Measurements from ENCODE around the gene FZR1.

Gene FZR1

DNA sequence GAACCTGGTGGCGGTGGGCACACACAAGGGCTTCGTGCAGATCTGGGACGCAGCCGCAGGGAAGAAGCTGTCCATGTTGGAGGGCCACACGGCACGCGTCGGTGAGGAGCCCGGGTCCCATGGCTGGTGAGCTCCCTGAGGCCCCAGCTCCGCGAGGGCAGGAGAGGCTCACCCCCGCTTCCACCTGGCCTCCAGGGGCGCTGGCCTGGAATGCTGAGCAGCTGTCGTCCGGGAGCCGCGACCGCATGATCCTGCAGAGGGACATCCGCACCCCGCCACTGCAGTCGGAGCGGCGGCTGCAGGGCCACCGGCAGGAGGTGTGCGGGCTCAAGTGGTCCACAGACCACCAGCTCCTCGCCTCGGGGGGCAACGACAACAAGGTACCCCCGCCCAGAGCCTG lies 25.6 kb downstream of the FZR1 start:
- no peak for DNase-seq (ENCODE audit: low read depth)

DNA sequence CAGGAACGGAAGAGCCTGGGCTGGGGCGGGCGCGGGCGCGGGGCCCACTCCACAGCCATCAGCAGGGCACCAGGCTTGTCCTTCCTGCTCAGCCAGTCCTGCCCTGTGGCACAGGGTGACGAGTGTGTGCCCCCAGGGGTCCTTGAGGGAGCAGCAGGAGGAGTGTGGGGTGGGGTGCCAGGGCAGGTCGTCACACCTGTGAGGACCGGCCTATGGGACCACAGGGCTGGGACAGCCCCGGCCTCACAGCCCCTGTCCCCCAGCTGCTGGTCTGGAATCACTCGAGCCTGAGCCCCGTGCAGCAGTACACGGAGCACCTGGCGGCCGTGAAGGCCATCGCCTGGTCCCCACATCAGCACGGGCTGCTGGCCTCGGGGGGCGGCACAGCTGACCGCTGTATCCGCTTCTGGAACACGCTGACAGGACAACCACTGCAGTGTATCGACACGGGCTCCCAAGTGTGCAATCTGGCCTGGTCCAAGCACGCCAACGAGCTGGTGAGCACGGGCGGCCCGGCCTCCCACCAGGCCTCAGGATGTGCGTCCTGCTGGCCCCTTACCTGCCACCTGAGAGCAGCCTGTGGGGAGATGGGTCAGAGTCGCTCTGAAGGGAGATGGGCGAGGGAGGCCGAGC lies 26.2 kb downstream of the FZR1 start:
- DNase-seq (ENCODE audit: low read depth): no peak

DNA sequence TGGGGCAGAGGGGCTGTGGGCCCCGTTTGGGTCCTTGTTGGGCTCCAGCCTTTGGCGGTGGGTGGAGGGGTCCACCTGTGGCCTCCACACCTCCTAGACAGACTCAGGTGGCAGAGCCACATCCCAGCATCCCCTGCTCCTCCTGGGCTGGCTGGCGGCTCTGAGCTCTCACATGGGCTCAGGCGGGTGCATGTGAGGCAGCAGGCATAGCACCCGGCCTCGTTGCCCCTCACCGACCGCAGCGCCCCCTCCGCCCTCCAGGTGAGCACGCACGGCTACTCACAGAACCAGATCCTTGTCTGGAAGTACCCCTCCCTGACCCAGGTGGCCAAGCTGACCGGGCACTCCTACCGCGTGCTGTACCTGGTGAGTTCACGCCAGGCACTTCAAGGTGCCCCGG lies 26.9 kb downstream of the FZR1 start:
- no peak for DNase-seq (ENCODE audit: low read depth)

DNA sequence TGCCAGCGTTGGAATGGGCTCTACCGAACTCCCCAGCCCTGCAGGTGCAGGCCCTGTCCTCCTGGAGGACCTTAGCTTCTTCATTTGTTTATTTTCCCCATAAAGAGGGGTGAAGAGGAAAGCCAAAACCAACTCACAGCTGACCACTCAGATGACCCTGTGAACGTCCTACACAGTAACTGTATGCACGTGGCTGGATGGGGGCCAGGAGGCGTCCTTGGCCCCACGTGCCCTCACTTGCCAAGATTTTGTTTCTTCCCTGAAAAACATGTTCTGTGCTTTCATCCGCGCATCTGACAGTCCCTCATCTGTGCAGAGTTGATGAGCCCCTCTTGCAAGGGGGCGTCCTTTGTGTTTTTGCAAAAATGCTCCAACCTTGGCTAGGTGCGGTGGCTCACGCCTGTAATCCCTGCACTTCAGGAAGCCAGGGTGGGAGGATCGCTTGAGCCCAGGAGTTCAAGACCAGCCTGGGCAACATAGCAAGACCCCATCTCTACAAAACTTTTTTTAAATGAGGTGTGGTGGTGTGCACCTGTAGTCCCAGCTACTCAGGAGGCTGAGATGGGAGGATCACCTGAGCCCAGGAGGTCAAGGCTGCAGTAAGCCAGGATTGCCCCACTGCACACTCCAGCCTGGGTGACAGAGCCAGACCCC lies 27.6 kb downstream of the FZR1 start:
- DNase-seq (ENCODE audit: low read depth): no peak

DNA sequence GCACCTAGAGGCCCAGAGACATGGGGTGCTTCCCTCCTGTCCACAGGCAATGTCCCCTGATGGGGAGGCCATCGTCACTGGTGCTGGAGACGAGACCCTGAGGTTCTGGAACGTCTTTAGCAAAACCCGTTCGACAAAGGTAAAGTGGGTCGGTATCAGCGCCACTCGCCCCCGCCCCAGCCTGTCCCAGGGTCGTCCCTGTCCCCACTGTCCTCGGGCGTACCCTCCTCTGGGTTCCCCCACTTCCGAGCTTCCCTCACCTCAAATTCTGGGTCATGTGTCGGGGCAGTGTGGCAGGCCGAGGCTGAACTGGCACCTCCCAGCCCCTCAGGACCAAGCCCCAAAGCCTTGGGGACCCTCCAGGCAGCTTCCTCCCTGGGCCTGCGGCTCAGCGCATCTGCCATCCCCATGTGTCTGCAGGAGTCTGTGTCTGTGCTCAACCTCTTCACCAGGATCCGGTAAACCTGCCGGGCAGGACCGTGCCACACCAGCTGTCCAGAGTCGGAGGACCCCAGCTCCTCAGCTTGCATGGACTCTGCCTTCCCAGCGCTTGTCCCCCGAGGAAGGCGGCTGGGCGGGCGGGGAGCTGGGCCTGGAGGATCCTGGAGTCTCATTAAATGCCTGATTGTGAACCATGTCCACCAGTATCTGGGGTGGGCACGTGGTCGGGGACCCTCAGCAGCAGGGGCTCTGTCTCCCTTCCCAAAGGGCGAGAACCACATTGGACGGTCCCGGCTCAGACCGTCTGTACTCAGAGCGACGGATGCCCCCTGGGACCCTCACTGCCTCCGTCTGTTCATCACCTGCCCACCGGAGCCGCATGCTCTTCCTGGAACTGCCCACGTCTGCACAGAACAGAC lies 28.5 kb downstream of the FZR1 start:
- no peak for DNase-seq (ENCODE audit: low read depth)

DNA sequence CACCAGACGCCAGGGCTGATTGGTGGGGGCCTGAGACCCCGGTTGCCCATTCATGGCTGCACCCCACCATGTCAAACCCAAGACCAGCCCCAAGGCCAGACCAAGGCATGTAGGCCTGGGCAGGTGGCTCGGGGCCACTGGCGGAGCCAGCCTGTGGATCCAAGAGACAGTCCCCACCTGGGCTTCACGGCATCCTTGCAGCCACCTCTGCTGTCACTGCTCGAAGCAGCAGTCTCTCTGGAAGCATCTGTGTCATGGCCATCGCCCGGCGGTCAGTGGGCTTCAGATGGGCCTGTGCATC lies 29.1 kb downstream of the FZR1 start:
- no peak for DNase-seq (ENCODE audit: low read depth)

DNA sequence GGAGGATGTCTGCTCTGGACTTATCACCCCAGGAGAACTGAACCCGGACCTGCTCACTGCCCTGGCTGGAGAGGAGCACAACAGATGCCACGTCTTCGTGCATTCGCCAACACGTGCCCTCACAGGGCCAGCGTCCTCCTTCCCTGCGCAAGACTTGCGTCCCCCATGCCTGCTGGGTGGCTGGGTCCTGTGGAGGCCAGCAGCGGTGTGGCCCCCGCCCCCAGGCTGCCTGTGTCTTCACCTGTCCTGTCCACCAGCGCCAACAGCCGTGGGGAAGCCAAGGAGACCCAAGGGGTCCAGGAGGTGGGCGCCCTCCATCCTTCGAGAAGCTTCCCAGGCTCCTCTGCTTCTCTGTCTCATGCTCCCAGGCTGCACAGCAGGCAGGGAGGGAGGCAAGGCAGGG lies 29.5 kb downstream of the FZR1 start:
- DNase-seq (ENCODE audit: low read depth): no peak

DNA sequence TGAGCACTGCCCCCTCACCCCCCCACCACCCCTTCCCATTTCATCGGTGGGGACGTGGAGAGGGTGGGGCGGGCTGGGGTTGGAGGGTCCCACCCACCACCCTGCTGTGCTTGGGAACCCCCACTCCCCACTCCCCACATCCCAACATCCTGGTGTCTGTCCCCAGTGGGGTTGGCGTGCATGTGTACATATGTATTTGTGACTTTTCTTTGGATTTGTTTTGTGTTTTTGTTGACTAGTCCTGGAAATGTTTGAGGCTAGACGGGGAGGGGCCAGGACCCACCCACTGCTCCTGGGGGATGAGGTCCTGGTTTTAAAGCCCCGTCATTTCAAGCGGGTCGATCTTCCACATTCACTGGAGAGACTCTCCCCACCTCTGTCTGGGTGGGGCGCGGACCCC lies 29.9 kb downstream of the FZR1 start:
- DNase-seq (ENCODE audit: low read depth): no peak

DNA sequence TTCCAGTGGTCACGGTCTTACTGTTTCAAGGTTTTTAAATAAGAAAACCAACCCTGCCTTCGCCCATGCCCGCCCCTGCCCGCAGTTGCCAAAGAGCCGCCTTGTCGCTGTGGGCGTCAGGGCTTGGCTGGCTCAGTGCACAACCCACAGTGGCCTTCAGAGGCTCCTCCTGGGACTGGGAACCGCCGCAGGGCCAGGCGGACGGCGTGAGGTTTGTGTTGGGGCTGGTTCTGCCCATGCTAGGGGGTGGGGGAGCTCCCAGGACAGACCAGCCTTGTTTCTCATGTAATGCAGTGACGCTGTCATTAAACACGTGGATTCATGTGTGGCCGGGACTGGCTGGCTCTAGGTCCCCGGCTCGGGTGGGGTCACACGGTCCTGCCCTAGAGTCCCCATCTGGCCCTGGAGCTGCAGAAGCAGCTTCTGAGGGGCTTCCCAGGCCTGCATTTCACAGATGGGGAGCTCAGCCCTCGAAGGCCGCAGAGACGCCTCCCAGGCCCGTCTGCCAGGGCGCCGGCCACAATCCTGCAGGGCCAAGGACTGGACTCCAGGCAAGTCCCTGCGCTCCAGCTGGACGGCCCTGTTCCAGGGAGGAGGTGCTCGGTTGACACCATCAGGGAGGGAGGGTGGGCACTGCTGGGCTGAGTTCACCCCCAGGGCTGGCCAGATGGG lies 30.5 kb downstream of the FZR1 start:
- no peak for DNase-seq (ENCODE audit: low read depth)

DNA sequence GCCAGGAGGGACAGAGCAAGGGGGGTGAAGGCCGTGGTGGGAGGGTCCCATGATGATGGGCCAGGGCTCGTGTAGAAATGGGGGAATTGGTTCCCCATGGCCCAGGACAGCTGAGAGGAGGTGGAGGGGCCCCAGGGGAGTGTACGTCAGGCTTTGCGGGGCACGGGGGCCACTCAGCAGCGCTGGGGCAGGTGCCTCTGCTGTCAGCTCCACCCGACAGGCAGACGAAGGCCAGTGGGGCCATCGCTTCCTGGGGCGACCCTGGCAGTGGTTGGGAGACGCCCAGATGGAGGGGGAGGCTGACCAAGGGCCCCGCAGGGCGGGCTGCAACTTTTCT lies 31.0 kb downstream of the FZR1 start:
- DNase-seq (ENCODE audit: low read depth): no peak

DNA sequence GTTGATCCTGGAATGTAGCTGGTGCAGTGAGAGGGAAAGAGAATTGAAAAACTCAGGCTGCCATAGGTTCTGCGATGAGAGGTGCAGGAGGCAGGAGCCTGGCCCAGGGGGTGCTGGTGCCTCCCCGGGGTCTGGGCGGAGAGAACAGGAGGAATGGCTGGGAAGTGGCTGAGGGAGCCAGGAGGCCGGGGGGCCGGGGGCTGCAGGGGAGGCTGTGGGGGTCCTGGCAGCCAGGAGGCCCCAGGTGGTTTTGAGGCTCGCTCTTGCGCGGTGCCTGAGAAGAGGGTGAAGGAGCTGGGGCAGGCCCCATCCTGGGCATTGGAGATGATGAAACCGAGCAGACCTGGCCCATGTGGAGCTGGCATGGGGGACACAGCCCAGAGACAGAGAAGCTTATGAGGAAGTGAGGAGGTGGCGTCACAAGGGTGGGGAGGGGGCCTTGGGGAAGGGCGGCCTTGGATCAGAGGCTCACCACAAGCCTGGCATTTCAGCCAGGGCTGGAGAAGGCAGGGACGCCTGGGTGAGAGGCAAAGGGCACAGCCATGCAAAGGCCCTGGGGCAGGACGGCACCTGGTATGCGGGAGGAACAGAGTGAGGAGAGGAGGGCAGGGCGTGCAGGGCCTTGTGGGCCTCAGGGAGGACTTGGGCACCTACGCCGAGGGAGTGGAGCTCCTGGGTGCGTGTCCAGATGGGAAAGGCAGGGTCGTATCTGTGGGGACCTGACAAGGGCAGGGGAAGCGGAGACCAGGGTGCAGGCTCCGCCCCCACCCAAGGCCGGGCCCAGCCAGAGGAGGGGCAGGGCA lies 31.5 kb downstream of the FZR1 start:
- no peak for DNase-seq (ENCODE audit: low read depth)

DNA sequence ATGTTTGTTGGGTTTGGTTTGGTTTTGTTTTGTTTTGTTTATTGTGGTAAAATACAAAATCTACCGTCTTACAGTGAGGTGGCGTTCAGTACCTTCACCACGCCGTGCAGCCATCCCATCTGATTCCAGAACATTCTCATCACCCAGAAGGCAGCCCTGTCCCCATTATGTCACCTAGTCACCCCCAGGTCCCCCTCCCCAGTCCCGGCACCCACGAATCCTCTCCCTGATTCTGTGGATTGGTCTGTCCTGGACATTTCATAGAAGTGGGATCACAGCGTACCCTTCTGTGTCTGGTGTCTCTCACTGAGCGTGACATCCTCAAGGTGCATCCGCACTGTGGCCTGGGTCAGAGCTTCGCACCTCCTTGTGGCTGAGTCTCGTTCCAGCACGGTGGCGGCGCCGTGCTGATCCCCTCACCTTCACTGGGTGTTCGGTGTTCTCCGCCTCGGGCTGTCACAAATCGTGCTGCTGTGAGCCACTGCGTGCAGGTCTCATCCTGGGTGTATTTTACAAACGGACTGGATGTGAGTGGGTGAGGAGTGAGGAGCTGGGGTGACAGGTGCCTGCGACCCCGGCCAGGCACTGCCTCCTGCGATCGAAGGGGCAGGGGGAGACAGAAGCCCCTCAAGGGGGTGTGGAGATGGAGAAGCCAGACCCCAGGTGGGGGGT lies 32.3 kb downstream of the FZR1 start:
- DNase-seq (ENCODE audit: low read depth): no peak

DNA sequence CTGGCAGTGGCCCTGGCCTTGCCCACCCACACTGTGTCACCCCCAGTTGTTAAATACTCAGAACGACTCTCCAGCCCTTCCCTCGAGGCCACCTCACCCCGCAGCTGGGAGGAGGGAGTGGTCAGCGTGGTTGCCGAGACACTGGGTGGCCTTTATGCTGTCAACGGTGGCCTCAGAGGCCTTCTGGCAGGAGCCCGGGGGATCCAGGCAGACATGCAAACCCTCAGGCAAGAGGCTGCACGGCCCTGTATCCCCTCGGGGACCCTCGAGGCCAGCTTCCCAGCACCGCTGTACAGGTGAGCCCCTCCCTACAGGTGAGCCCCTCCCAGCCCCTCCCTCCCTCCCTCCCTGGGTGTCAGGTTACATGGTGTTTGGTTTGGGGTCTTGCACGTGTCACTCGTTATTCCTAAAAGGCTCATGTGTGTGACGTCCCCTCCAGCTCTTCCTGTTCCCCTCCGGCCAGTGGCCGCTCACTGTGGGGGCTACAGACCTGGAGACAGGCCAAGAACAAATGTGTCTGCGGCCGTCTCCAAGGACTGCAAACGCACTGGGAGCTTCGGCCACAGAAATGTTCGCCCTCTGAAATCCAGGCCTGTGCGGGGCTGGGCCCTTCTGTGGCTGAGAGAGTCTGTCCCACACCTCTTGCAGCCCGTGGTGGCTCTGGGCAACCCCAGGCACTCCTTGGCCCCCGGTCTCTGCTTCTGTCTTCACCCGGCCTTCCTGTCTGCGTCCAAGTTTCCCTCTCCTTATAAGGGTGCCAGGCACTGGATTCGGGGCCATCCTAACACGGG lies 33.0 kb downstream of the FZR1 start, which contains the start of gene TEKTIP1:
TSS of gene TEKTIP1 (plus strand) at position 210 of the 791 bp plus-strand sequence. CDS start at position 214, 4 bp downstream.
- DNase-seq (ENCODE audit: low read depth): no peak

DNA sequence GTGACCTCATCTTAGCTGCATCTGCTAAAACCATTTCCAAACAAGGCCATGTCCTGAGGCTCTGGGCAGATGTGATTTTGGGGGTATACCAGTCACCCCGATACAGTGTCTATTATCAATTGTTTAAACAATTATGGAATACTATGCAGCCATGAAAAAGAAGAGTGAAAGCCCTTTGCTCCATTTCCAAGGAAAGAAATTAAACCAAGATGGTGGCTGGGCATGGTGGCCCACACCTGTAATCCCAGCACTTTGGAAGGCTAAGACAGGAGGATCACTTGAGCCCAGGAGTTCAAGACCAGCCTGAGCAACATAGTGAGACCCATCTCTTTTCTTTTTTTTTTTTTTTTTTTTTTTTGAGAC lies 33.6 kb downstream of the FZR1 start:
- no peak for DNase-seq (ENCODE audit: low read depth)

DNA sequence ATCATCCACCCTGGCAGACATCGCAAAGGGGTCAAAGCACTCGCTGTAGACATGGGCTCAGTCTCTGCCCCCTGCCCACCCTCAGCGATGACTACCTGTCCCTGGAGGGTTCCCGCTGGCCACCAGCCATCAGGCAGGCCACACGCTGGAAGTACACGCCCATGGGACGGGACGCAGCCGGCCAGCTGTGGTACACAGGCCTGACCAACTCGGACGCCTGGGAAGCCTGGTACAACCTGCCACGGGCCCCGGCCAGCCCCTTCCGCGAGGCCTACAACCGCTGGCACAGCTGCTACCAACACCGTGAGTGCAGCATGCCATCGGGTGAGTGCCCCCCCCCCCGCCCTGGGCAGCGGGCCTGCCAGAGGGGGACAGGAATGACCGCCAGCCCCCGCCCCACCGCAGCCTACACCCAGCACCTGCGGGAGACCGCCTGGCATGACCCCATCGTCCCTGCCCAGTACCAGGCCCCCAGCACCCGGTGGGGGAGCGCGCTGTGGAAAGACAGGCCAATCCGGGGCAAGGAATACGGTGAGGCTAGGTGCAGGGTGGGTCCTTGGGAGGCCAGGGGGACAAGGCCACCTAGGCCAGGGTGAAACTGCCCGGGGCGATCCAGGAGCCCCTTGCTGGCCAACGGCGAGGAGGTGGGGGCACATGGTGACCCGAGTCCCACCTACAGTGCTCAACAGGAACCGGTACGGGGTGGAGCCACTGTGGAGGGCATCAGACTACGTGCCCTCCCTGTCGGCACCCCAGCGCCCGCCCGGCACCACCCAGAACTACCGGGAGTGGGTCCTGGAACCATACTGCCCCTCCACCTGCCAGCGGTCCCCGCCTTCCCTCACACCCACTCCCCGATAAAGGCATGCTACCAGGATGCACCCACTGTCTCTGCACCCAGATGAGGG lies 37.3 kb downstream of the FZR1 start:
- no peak for DNase-seq (ENCODE audit: low read depth)

DNA sequence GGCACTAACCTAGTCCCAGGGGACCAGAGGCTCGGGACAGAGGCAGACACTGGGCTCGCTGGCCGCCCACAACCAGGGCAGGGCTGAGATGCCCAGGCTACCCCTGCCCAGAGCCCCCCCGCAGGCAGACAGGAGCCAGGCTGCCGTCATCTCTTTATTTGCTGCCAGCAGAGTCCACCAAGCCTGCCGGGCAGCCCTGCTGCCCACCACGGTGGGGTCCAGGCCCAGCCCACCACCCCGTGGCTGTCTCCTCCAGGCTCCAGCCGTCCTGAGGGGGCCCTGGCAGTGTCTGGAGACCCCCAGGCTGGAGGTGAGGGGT lies 37.9 kb downstream of the FZR1 start:
- DNase-seq (ENCODE audit: low read depth): no peak

DNA sequence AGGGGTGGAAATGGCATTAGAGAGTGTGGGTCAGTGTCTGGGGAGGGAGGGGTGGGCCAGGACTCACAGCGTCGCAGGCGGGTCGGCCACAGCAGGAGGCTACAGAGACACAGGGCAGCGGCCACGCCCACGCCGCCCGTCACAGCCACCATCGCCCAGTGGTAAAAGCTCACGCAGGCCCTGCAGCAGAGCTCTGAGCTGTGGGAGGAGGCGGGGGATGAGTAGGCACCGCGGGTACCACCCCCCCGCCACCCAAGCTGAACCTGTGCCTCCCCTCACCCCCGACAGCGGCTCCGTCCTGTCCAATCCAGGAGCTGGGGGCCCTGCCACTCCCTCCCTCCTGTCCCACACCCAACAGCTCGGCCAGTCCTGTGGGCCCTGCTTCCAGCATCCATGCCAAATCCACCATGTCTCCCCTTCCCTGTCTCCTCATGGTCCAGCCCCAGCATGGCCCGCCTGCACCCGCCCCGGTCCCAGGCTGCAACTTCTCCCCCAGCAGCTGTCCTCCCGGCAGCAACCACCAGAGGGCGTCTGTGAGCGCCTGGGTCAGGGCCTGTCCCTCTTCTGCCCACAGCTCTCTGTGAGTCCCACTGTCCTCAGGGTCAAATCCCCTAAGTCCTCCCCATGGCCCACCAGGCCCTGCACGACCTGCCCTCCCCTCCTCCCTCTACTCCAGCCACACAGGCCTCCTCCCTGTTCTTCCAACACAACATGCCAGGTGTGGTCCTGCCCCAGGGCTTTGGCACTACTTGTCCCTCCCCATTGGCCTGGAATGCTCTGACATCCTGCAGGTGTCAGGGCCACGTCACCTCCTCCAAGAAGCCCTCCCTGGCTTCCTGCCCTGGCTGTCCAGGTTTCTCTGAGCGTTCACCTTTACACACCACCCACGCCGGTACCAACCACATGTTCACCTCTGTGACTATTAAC lies 38.9 kb downstream of the FZR1 start:
- DNase-seq (ENCODE audit: low read depth): no peak

DNA sequence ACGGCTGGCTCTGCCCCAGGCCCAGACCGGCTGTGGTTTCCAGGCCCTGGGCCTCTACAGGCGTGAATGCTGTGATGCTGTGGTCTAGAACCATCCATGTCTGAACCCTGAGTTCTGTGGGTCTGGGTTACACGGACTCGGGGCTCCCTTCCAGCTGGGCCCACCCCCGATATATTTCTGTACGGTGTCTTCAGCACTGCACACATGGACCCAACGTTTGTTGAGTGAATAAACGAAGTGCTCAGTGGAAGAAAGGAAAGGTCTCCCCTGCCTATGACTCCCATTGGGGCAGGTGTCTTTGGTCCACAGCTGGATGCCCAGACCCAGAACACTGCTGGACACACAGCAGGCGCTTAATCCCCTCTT lies 39.5 kb downstream of the FZR1 start:
- no peak for DNase-seq (ENCODE audit: low read depth)

DNA sequence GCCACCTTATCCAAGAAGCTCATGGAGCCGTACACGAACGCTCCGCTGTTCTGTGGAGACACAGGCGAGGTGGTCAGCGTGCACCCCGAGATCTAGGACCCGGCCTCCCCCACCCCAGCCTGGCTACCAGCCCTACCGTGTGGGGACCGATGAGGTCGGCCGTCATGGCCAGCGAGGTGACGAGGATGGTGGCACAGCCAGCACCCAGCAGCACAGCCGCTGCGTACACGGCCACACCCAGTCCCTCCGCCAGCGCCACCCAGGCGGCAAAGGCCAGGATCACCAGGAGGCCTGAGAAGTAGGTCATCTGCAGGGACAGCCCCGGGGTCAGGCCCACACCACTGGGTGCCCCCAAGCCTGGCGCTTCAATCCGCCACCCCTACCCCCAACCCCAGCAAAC lies 40.0 kb downstream of the FZR1 start:
- DNase-seq (ENCODE audit: low read depth): no peak

Measured in stromal cell of bone marrow (primary cell).